HG03558 (cell line): Measurements from ENCODE around the gene HSF5.
"Not testable (repeated sequence)": the region's sequence is repeated elsewhere in the genome, so short reads cannot be mapped to it uniquely, and the experiment has no call there.

Source experiments
- ATAC-seq: cut with Tn5 transposase; IDR thresholded peaks from one replicate; pipeline ENCODE4 v1.9.1; 2021; ENCODE audit warnings: moderate number of reproducible peaks; ENCODE audit not compliant: unreplicated experiment; ENCODE audit errors: extremely low read depth

Gene HSF5

GRCh38 chr17:58488428-58488890 is 251 bp upstream of the HSF5 start:
- ATAC-seq = no peak

GRCh38 chr17:58484600-58484999 is 3.6 kb downstream of the HSF5 start:
- no peak for ATAC-seq

- ATAC-seq = not testable (repeated sequence)
These were observed 6.4 kb downstream of the HSF5 start for GRCh38 chr17:58481798-58482197.

- no peak for ATAC-seq
These were observed 8.1 kb downstream of the HSF5 start for GRCh38 chr17:58480090-58480489.

GRCh38 chr17:58476812-58477211 is 11.4 kb downstream of the HSF5 start:
- no peak for ATAC-seq

GRCh38 chr17:58475985-58476384 is 12.2 kb downstream of the HSF5 start:
- ATAC-seq = no peak

GRCh38 chr17:58470356-58470755 is 17.9 kb downstream of the HSF5 start:
- ATAC-seq = no peak

- ATAC-seq = no peak
These were observed 19.3 kb downstream of the HSF5 start for GRCh38 chr17:58468944-58469343.

- ATAC-seq = no peak
These were observed 32.7 kb downstream of the HSF5 start for GRCh38 chr17:58455491-58455890.

GRCh38 chr17:58452738-58453137 is 35.5 kb downstream of the HSF5 start:
- no peak for ATAC-seq

- ATAC-seq = no peak
These were observed 40.9 kb downstream of the HSF5 start for GRCh38 chr17:58447039-58447975.

- ATAC-seq = no peak
These were observed 42.1 kb downstream of the HSF5 start for GRCh38 chr17:58446086-58446485.

GRCh38 chr17:58436805-58437239 is 51.4 kb downstream of the HSF5 start:
- no peak for ATAC-seq

GRCh38 chr17:58436245-58436644 is 52.0 kb downstream of the HSF5 start:
- ATAC-seq = no peak

GRCh38 chr17:58432806-58433573 is 55.2 kb downstream of the HSF5 start:
- no peak for ATAC-seq

GRCh38 chr17:58427807-58428206 is 60.4 kb downstream of the HSF5 start:
- ATAC-seq = no peak

GRCh38 chr17:58421711-58422110 is 66.5 kb downstream of the HSF5 start:
- no peak for ATAC-seq

- no peak for ATAC-seq
These were observed 67.4 kb downstream of the HSF5 start for GRCh38 chr17:58420827-58421226.

GRCh38 chr17:58417300-58418092 is 70.7 kb downstream of the HSF5 start, which contains the start of gene RNF43:
Gene RNF43, minus strand, starts transcription at chr17:58417534. Its CDS starts 1,957 bp downstream, at chr17:58415577.
- ATAC-seq = peak; percentile 73

GRCh38 chr17:58416937-58417299 is 71.3 kb downstream of the HSF5 start:
- ATAC-seq = no peak
